Body of pancreas (tissue), 2 donors: Measurements from ENCODE around the gene PIF1. TPM values are rescaled to one million over a fixed set of nuclear protein-coding genes. Genes with fewer than 3 reads are reported as not detected.

ENCODE experiments used
- total RNA-seq, 2 donors: library from RNA; depleted of rRNA; stranded (reverse); fragments of >200 nt; gene quantifications; one replicate each; pipeline ENCODE4 v1.1.0, GENCODE V29; 2016

The PIF1 gene
- total RNA-seq, 2 donors from 2014 or later = not detected

Other genes starting within 250 kb of the PIF1 start
- gene RBPMS2, start 50.1 kb downstream of the PIF1 start, total RNA-seq = under 1 TPM; 0.26 to 0.33 TPM
- gene PLEKHO2, start 16.3 kb upstream of the PIF1 start, total RNA-seq = 1 to 10 TPM; 7.0 to 9.9 TPM
- gene ANKDD1A, start 86.3 kb upstream of the PIF1 start, total RNA-seq = 10 to 100 TPM in 1 of 2 donors, 1 to 10 TPM in 1; 3.9 to 18.8 TPM
- gene SPG21, start 164.3 kb upstream of the PIF1 start, total RNA-seq = 10 to 100 TPM; 33.0 to 46.4 TPM
- gene MTFMT, start 204.0 kb upstream of the PIF1 start, total RNA-seq = 10 to 100 TPM; 10.1 to 22.1 TPM
- not detected for gene SLC51B, start 219.7 kb upstream of the PIF1 start, total RNA-seq
- 1 to 10 TPM; 3.1 to 4.6 TPM for gene RASL12, start 242.3 kb upstream of the PIF1 start, total RNA-seq